ENCODE results near the gene ZNF337. TPM values are rescaled to one million over a fixed set of nuclear protein-coding genes. Genes with fewer than 3 reads are reported as not detected.

The ZNF337 gene
- total RNA-seq, 1 experiment from 2014 or later = 6.9 TPM

DNA sequence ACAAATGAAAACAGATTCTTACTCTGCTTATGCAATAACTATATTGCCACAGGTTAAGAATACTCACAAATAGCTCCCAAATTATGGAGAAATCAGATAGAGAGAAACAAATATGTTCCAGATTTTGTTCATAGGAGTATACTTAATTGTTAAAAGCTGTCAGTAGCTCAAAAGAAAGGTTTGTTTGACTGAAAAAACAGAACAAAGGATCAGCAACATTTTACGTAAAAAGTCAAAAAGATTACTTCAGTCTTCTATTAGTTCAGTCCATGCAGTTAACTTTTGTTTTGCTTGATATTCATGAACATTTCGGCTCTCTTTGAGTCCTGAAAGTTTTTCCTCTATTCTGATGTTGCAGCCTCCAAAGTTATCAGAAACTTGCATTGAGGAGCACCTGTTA lies 59.4 kb downstream of the ZNF337 start:
- Mint-ChIP-seq H3K27me3 (ENCODE audit: low read depth) (peaks cover 4% of the 10 kb centered on the region; the same call in 1 of the 2 replicates), H3K9me3 (peaks cover 39% of the 10 kb centered on the region), H3K4me1 (peaks cover 6% of the 10 kb centered on the region), H3K4me3 (no peak overlapping the region), H3K27ac (no peak overlapping the region), H3K36me3 (peaks cover 45% of the 10 kb centered on the region)
- CTCF ChIA-PET = no interaction called here
- ATAC-seq (no peak), DNase-seq (ENCODE audit: low spot score) (no peak)
- POLR2A ChIA-PET = no interaction called here
- TF ChIP-seq, protein P1, sequence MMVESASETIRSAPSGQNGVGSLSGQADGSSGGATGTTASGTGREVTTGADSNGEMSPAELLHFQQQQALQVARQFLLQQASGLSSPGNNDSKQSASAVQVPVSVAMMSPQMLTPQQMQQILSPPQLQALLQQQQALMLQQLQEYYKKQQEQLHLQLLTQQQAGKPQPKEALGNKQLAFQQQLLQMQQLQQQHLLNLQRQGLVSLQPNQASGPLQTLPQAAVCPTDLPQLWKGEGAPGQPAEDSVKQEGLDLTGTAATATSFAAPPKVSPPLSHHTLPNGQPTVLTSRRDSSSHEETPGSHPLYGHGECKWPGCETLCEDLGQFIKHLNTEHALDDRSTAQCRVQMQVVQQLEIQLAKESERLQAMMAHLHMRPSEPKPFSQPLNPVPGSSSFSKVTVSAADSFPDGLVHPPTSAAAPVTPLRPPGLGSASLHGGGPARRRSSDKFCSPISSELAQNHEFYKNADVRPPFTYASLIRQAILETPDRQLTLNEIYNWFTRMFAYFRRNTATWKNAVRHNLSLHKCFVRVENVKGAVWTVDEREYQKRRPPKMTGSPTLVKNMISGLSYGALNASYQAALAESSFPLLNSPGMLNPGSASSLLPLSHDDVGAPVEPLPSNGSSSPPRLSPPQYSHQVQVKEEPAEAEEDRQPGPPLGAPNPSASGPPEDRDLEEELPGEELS (CRISPR knock-in tag; IDR thresholded peaks at IDR 0.05) = no peak
- TF ChIP-seq, protein P2, sequence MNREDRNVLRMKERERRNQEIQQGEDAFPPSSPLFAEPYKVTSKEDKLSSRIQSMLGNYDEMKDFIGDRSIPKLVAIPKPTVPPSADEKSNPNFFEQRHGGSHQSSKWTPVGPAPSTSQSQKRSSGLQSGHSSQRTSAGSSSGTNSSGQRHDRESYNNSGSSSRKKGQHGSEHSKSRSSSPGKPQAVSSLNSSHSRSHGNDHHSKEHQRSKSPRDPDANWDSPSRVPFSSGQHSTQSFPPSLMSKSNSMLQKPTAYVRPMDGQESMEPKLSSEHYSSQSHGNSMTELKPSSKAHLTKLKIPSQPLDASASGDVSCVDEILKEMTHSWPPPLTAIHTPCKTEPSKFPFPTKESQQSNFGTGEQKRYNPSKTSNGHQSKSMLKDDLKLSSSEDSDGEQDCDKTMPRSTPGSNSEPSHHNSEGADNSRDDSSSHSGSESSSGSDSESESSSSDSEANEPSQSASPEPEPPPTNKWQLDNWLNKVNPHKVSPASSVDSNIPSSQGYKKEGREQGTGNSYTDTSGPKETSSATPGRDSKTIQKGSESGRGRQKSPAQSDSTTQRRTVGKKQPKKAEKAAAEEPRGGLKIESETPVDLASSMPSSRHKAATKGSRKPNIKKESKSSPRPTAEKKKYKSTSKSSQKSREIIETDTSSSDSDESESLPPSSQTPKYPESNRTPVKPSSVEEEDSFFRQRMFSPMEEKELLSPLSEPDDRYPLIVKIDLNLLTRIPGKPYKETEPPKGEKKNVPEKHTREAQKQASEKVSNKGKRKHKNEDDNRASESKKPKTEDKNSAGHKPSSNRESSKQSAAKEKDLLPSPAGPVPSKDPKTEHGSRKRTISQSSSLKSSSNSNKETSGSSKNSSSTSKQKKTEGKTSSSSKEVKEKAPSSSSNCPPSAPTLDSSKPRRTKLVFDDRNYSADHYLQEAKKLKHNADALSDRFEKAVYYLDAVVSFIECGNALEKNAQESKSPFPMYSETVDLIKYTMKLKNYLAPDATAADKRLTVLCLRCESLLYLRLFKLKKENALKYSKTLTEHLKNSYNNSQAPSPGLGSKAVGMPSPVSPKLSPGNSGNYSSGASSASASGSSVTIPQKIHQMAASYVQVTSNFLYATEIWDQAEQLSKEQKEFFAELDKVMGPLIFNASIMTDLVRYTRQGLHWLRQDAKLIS (CRISPR knock-in tag; IDR thresholded peaks at IDR 0.05; ENCODE audit: borderline replicate concordance) = no peak
- TF ChIP-seq ZNF219 (CRISPR knock-in tag; IDR thresholded peaks at IDR 0.05; ENCODE audit: borderline replicate concordance) (no peak), HMGA2 (CRISPR knock-in tag; IDR thresholded peaks at IDR 0.05) (no peak), ETV6 (CRISPR knock-in tag; IDR thresholded peaks at IDR 0.05) (no peak)

GRCh38 chr20:25632940-25633790 lies 63.5 kb downstream of the ZNF337 start:
- ATAC-seq (no peak), DNase-seq (ENCODE audit: low spot score) (no peak)
- H3K9me3 Mint-ChIP-seq = peaks cover 57% of the 10 kb centered on the region
- ChIA-PET POLR2A (no interaction called here), CTCF (no interaction called here)
- peaks cover 7% of the 10 kb centered on the region; the same call in 1 of the 2 replicates for H3K27me3 Mint-ChIP-seq (ENCODE audit: low read depth)
- H3K4me1 Mint-ChIP-seq = no peaks in the 10 kb centered on the region
- H3K27ac Mint-ChIP-seq = no peak overlapping the region
- peaks cover 47% of the 10 kb centered on the region for H3K36me3 Mint-ChIP-seq
- no peak overlapping the region for H3K4me3 Mint-ChIP-seq
- TF ChIP-seq, protein P3, sequence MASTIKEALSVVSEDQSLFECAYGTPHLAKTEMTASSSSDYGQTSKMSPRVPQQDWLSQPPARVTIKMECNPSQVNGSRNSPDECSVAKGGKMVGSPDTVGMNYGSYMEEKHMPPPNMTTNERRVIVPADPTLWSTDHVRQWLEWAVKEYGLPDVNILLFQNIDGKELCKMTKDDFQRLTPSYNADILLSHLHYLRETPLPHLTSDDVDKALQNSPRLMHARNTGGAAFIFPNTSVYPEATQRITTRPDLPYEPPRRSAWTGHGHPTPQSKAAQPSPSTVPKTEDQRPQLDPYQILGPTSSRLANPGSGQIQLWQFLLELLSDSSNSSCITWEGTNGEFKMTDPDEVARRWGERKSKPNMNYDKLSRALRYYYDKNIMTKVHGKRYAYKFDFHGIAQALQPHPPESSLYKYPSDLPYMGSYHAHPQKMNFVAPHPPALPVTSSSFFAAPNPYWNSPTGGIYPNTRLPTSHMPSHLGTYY (CRISPR knock-in tag; IDR thresholded peaks at IDR 0.05) = no peak
- TF ChIP-seq ARID4B (CRISPR knock-in tag; IDR thresholded peaks at IDR 0.05; ENCODE audit: borderline replicate concordance) (no peak), TEAD1 (CRISPR knock-in tag; IDR thresholded peaks at IDR 0.05) (no peak), GRHL2 (CRISPR knock-in tag; IDR thresholded peaks at IDR 0.05; ENCODE audit: insufficient replicate concordance, severe bottlenecking) (no peak), ATF1 (CRISPR knock-in tag; IDR thresholded peaks at IDR 0.05) (no peak), ELF4 (CRISPR knock-in tag; IDR thresholded peaks at IDR 0.05; ENCODE audit: low read depth) (no peak), HMGXB4 (CRISPR knock-in tag; IDR thresholded peaks at IDR 0.05) (no peak), USF1 (CRISPR knock-in tag; IDR thresholded peaks at IDR 0.05) (no peak)
- TF ChIP-seq, protein P4, sequence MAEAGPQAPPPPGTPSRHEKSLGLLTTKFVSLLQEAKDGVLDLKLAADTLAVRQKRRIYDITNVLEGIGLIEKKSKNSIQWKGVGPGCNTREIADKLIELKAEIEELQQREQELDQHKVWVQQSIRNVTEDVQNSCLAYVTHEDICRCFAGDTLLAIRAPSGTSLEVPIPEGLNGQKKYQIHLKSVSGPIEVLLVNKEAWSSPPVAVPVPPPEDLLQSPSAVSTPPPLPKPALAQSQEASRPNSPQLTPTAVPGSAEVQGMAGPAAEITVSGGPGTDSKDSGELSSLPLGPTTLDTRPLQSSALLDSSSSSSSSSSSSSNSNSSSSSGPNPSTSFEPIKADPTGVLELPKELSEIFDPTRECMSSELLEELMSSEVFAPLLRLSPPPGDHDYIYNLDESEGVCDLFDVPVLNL (CRISPR knock-in tag; IDR thresholded peaks at IDR 0.05; ENCODE audit: borderline replicate concordance, low read depth) = no peak
- TF ChIP-seq, protein P1 (CRISPR knock-in tag; IDR thresholded peaks at IDR 0.05) = no peak

Measured in WTC11 (cell line).